Colonic mucosa (tissue), 4 donors: ENCODE data around the gene OBSCN. TPM values are rescaled to one million over a fixed set of nuclear protein-coding genes. Genes with fewer than 3 reads are reported as not detected.

Source experiments
- DNase-seq: peaks from one replicate; pipeline ENCODE4 v3.0.0-alpha.2; 2020
- H3K27ac ChIP-seq: fragments of 200-600 bp; one replicate; pipeline ENCODE4 v1.8.0; 2021
- H3K27me3 ChIP-seq: fragments of 200-600 bp; one replicate; pipeline ENCODE4 v1.8.0; 2021
- H3K36me3 ChIP-seq: fragments of 200-600 bp; one replicate; pipeline ENCODE4 v1.8.0; 2021
- H3K4me1 ChIP-seq: fragments of 200-600 bp; one replicate; pipeline ENCODE4 v1.8.0; 2021; ENCODE audit warnings: mild to moderate bottlenecking
- H3K4me3 ChIP-seq: fragments of 200-600 bp; one replicate; pipeline ENCODE4 v1.8.0; 2021
- H3K9ac ChIP-seq, 2 donors: one replicate each; pipeline ENCODE4 v1.7.0; 2013; ENCODE audit warnings: control low read depth in 2 of 2, low read depth in 2 of 2, low read length in 2 of 2
- H3K9me3 ChIP-seq: fragments of 200-600 bp; one replicate; pipeline ENCODE4 v1.8.0; 2021
- CTCF ChIP-seq: fragments of 200-600 bp; IDR thresholded peaks from one replicate; pipeline ENCODE4 v1.8.0; 2022; ENCODE audit warnings: antibody characterized with exemption, mild to moderate bottlenecking
- intact Hi-C: fragments of 100-400 bp; cut with DNase I; formaldehyde crosslinking; loops from one replicate; pipeline ENCODE4 v1.14.1; 2022
- total RNA-seq, 2 donors: library from RNA; stranded (reverse); fragmentation: NEBNext Ultra II Directional in 1 of 2; extraction: Animal tissue kit (Norgen Biotek cat#: 25700) in 1 of 2; gene quantifications; one replicate each; pipeline ENCODE4 v1.2.1, GENCODE V29; 2021
- donor health status: healthy.
- donor health status: DM: no; HTN: no; CAD: no.
- donor health status: DM: no; HTN: no; CAD: no.

The OBSCN gene
- total RNA-seq, 2 donors from 2014 or later, result 3.6 to 7.9 TPM

- Histone ChIP-seq H3K27me3 (no peaks in the 10 kb centered on the region), H3K27ac (no peak overlapping the region), H3K9ac (no peak overlapping the region), H3K4me1 (no peaks in the 10 kb centered on the region), H3K4me3 (no peak overlapping the region), H3K36me3 (no peaks in the 10 kb centered on the region), H3K9me3 (no peaks in the 10 kb centered on the region)
- intact Hi-C loops, result no loop called here
- no peak for DNase-seq
- TF ChIP-seq CTCF, result no peak
These were observed 84.7 kb downstream of the OBSCN start for GRCh38 chr1:228292609-228292911.

- Histone ChIP-seq H3K9me3 (no peaks in the 10 kb centered on the region), H3K9ac (no peak overlapping the region), H3K4me3 (no peak overlapping the region), H3K27ac (no peak overlapping the region), H3K27me3 (no peaks in the 10 kb centered on the region), H3K4me1 (no peaks in the 10 kb centered on the region), H3K36me3 (no peaks in the 10 kb centered on the region)
- intact Hi-C loops, result no loop called here
- DNase-seq, result no peak
- no peak for TF ChIP-seq CTCF
These were observed 85.5 kb downstream of the OBSCN start for GRCh38 chr1:228293393-228293792.

GRCh38 chr1:228293816-228294500 lies 86.1 kb downstream of the OBSCN start:
- Histone ChIP-seq H3K27ac (no peak overlapping the region), H3K27me3 (no peaks in the 10 kb centered on the region), H3K9ac (no peak overlapping the region), H3K36me3 (no peaks in the 10 kb centered on the region), H3K4me3 (no peak overlapping the region), H3K9me3 (no peaks in the 10 kb centered on the region), H3K4me1 (no peaks in the 10 kb centered on the region)
- intact Hi-C loops, result no loop called here
- TF ChIP-seq CTCF, result no peak
- no peak for DNase-seq

- Histone ChIP-seq H3K36me3 (no peaks in the 10 kb centered on the region), H3K4me3 (no peak overlapping the region), H3K9me3 (no peaks in the 10 kb centered on the region), H3K4me1 (no peaks in the 10 kb centered on the region), H3K27me3 (no peaks in the 10 kb centered on the region), H3K27ac (no peak overlapping the region), H3K9ac (no peak overlapping the region)
- no peak for DNase-seq
- TF ChIP-seq CTCF, result no peak
- intact Hi-C loops, result no loop called here
These were observed 86.9 kb downstream of the OBSCN start for GRCh38 chr1:228294717-228295116.

GRCh38 chr1:228295201-228295600 lies 87.4 kb downstream of the OBSCN start:
- TF ChIP-seq CTCF, result no peak
- intact Hi-C loops, result no loop called here
- H3K27me3 ChIP-seq, result no peaks in the 10 kb centered on the region
- no peak overlapping the region for H3K4me3 ChIP-seq
- H3K9ac ChIP-seq, result no peak overlapping the region
- H3K27ac ChIP-seq, result no peak overlapping the region
- H3K36me3 ChIP-seq, result no peaks in the 10 kb centered on the region
- no peak for DNase-seq
- H3K9me3 ChIP-seq, result no peaks in the 10 kb centered on the region
- H3K4me1 ChIP-seq, result no peaks in the 10 kb centered on the region
